ENCODE results near the gene DNAH11. TPM values are rescaled to one million over a fixed set of nuclear protein-coding genes. Genes with fewer than 3 reads are reported as not detected.

Gene DNAH11
- total and polyA plus RNA-seq, 2 of the 8 experiments (the other 6 are each of a cell fraction or from before 2014, with no cell fraction given) = 1.8 to 4.9 TPM

- WGBS, 2 experiments (ENCODE audit: extremely low coverage in 1 of 2, insufficient coverage in 1 of 2, insufficient read length in 1 of 2, insufficient replicate concordance in 2 of 2, low coverage in 1 of 2, low lambda C conversion rate in 2 of 2, missing lambda C conversion rate in 1 of 2) = 75% methylated on average over 9 of the region's 9 CpGs; no CpG with 5 or more reads in 1 of the 2 experiments
- no peak overlapping the region for H4K5ac ChIP-seq (ENCODE audit: insufficient read length, low read depth, low read length)
- no peak overlapping the region for H2BK20ac ChIP-seq (ENCODE audit: low read length)
- POLR2A ChIA-PET (ENCODE audit: partially characterized antibody) = no interaction called here
- no peak overlapping the region for H3K23ac ChIP-seq (ENCODE audit: insufficient read length)
- CTCF ChIA-PET (ENCODE audit: partially characterized antibody) = no interaction called here
- FAIRE-seq = no peak
- H4K20me1 ChIP-seq (replicated peaks in 1 of 2; ENCODE audit: control insufficient read depth in 1 of 2, insufficient read depth in 2 of 2, low read length in 2 of 2) = no peaks in the 10 kb centered on the region
- H2AFZ ChIP-seq (ENCODE audit: low read length) = peak overlapping the region; percentile 42
- no peaks in the 10 kb centered on the region for H3K79me1 ChIP-seq (ENCODE audit: low read depth, low read length)
- no peak overlapping the region for H2BK5ac ChIP-seq (ENCODE audit: low read depth, low read length)
- H3K36me3 ChIP-seq (ENCODE audit: control insufficient read depth in 2 of 4, insufficient read depth in 4 of 4, low read length in 3 of 4) = no peaks in the 10 kb centered on the region
- no peak overlapping the region for H3K14ac ChIP-seq (ENCODE audit: insufficient read length)
- no peaks in the 10 kb centered on the region for H3K9me3 ChIP-seq (ENCODE audit: insufficient read depth in 2 of 2, low read depth in 1 of 2, low read length in 1 of 2)
- peaks cover 0 to 5% (median 3%) of the 10 kb centered on the region in 4 experiments; a peak in 4 of 7 replicates for H3K4me1 ChIP-seq (replicated peaks in 1 of 4; ENCODE audit: control insufficient read depth in 3 of 4, insufficient read depth in 4 of 4, low read length in 3 of 4)
- H2BK15ac ChIP-seq (ENCODE audit: low read length) = no peak overlapping the region
- no peaks in the 10 kb centered on the region for H3K23me2 ChIP-seq (ENCODE audit: low read depth, low read length)
- TF ChIP-seq SIN3A (conservative IDR thresholded peaks at IDR 0.05 in 1 of 2, IDR thresholded peaks at IDR 0.05 in 1 of 2; ENCODE audit: low read depth in 1 of 2, low read length in 2 of 2) (no peak), MAFK (IDR thresholded peaks at IDR 0.05; ENCODE audit: low read depth, low read length) (peak; percentile 45; the same call in 1 of the 2 replicates)
- H3K27me3 ChIP-seq (replicated peaks in 1 of 4; ENCODE audit: control insufficient read depth in 3 of 4, extremely low read depth in 1 of 4, insufficient read depth in 3 of 4, low read length in 3 of 4) = no peaks in the 10 kb centered on the region
- no peak overlapping the region for H4K8ac ChIP-seq (ENCODE audit: extremely low read depth, insufficient read depth, low read length)
- H3K4ac ChIP-seq (replicated peaks; ENCODE audit: insufficient read length, low read depth, low read length) = no peak overlapping the region
- no peak overlapping the region for H2AK5ac ChIP-seq (ENCODE audit: low read depth, low read length)
- H3K79me2 ChIP-seq (ENCODE audit: control insufficient read depth in 1 of 2, insufficient read depth in 2 of 2, low read length in 2 of 2) = no peaks in the 10 kb centered on the region
- DNase-seq (ENCODE audit: low read depth in 1 of 2, low spot score in 2 of 2) = no peak
- 0 out of 2 replicates have a peak overlapping the region, but pooled peaks have one; percentile 4 for H2BK12ac ChIP-seq (ENCODE audit: low read depth, low read length)
- H3K18ac ChIP-seq (ENCODE audit: extremely low read depth, low read length) = no peak overlapping the region
- H3K4me3 ChIP-seq (ENCODE audit: extremely low read depth in 1 of 4, insufficient read depth in 2 of 4, low read depth in 3 of 4, low read length in 4 of 4) = no peak overlapping the region
- H3K27ac ChIP-seq (ENCODE audit: low read depth, low read length) = no peak overlapping the region
- H3K9ac ChIP-seq (replicated peaks in 1 of 4; ENCODE audit: extremely low read depth in 1 of 4, low read depth in 3 of 4, low read length in 3 of 4) = no peak overlapping the region
- 0 out of 4 replicates have a peak overlapping the region, but pooled peaks of 1 of the 2 experiments have one; percentile 24 for H3K4me2 ChIP-seq (ENCODE audit: insufficient read depth in 1 of 2, low read depth in 2 of 2, low read length in 2 of 2)
- H2BK120ac ChIP-seq (replicated peaks; ENCODE audit: low read depth, low read length) = no peak overlapping the region
- H4K91ac ChIP-seq (replicated peaks; ENCODE audit: insufficient read length, low read length) = no peak overlapping the region
- H3K56ac ChIP-seq (replicated peaks; ENCODE audit: insufficient read length, low read depth, low read length) = peak overlapping the region; percentile 27
Observed at GRCh38 chr7:21749378-21749777, 206.5 kb downstream of the DNAH11 start.
